Measurements from ENCODE around the gene NUBP2. TPM values are rescaled to one million over a fixed set of nuclear protein-coding genes. Genes with fewer than 3 reads are reported as not detected.

NUBP2 gene
- total and polyA plus RNA-seq, 8 donors: 20.4 to 58.8 (median 31.0) TPM

DNA sequence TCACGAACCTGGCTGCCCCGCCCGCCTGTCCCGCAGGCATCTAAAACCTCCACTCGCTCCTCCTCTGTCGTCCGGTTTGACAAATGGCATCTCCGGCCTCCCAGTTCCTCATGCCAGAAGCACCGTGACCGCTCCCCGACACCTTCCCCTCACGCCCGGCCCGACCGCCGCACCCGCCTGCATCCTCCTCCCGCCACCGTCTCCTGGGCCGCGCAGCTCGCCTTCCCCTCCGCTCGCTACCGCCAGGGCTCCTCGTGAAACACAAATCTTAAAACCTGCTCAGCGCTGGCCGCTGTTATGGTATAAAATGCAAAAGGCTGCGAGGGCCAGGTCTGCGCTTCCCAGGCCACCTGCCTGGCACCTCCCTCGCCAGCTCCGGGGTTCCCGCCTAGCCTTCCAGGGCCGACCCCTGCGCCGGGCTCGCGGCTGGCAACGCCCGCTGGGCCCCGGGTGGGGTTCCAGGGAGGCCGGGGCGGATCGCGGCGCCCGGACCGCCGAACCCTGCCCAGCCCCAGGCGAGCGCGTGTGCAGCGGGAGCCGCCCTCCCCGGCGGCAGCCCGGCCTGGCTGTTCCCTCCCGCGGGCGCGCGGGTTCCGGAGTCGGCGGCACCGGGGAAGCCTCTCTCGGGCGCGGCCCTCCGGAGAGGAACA is 877 bp upstream of the NUBP2 start:
- TF ChIP-seq, protein P1, sequence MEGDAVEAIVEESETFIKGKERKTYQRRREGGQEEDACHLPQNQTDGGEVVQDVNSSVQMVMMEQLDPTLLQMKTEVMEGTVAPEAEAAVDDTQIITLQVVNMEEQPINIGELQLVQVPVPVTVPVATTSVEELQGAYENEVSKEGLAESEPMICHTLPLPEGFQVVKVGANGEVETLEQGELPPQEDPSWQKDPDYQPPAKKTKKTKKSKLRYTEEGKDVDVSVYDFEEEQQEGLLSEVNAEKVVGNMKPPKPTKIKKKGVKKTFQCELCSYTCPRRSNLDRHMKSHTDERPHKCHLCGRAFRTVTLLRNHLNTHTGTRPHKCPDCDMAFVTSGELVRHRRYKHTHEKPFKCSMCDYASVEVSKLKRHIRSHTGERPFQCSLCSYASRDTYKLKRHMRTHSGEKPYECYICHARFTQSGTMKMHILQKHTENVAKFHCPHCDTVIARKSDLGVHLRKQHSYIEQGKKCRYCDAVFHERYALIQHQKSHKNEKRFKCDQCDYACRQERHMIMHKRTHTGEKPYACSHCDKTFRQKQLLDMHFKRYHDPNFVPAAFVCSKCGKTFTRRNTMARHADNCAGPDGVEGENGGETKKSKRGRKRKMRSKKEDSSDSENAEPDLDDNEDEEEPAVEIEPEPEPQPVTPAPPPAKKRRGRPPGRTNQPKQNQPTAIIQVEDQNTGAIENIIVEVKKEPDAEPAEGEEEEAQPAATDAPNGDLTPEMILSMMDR (IDR thresholded peaks at IDR 0.05): no peak
- DNase-seq (peak in 4 of 6 donors; percentile 41 to 85 (median 62)), ATAC-seq (peak in 2 of 4 donors; percentile 2 to 3), FAIRE-seq (no peak)
- H3K4me3 ChIP-seq: peak overlapping the region; percentile 64 to 97 (median 93)
- H3K27ac ChIP-seq: peak overlapping the region; percentile 85 to 96 (median 88)
- peaks cover 11 to 17% (median 16%) of the 10 kb centered on the region in 3 donors for H3K4me1 ChIP-seq
- H3K9me3 ChIP-seq: no peaks in the 10 kb centered on the region
- H3K27me3 ChIP-seq: no peaks in the 10 kb centered on the region
- intact Hi-C loops (cut with DNase I): no loop called here
- peaks cover 0 to 14% (median 10%) of the 10 kb centered on the region in 3 donors for H3K36me3 ChIP-seq
- 0 to 1% methylated on average over 47 to 70 of the region's 70 CpGs for WGBS, 2 donors

GRCh38 chr16:1784977-1785845 is 2.5 kb downstream of the NUBP2 start:
- WGBS, 2 donors: 83 to 87% methylated on average over 26 of the region's 26 CpGs
- intact Hi-C loops (cut with DNase I): no loop called here
- H3K27ac ChIP-seq: no peak overlapping the region
- DNase-seq: peak in 2 of 6 donors; percentile 16 to 26
- no peaks in the 10 kb centered on the region for H3K36me3 ChIP-seq
- TF ChIP-seq, protein P1 (IDR thresholded peaks at IDR 0.05): no peak
- no peak for ATAC-seq
- no peaks in the 10 kb centered on the region for H3K27me3 ChIP-seq
- peaks cover 11 to 16% (median 15%) of the 10 kb centered on the region in 3 donors for H3K4me1 ChIP-seq
- H3K4me3 ChIP-seq: no peak overlapping the region
- no peaks in the 10 kb centered on the region for H3K9me3 ChIP-seq
- no peak for FAIRE-seq

GRCh38 chr16:1785846-1786170 is 3.0 kb downstream of the NUBP2 start:
- no peaks in the 10 kb centered on the region for H3K36me3 ChIP-seq
- ATAC-seq: no peak
- no peaks in the 10 kb centered on the region for H3K9me3 ChIP-seq
- TF ChIP-seq, protein P1 (IDR thresholded peaks at IDR 0.05): no peak
- 87 to 91% methylated on average over 14 of the region's 14 CpGs for WGBS, 2 donors
- peaks cover 5 to 14% (median 9%) of the 10 kb centered on the region in 3 donors for H3K4me1 ChIP-seq
- DNase-seq: peak in 1 of 6 donors; percentile 67
- no peaks in the 10 kb centered on the region for H3K27me3 ChIP-seq
- no peak for FAIRE-seq
- no peak overlapping the region for H3K4me3 ChIP-seq
- intact Hi-C loops (cut with DNase I): no loop called here
- H3K27ac ChIP-seq: no peak overlapping the region

- Histone ChIP-seq H3K4me3 (no peak overlapping the region), H3K9me3 (no peaks in the 10 kb centered on the region), H3K27ac (no peak overlapping the region), H3K27me3 (no peaks in the 10 kb centered on the region), H3K36me3 (no peaks in the 10 kb centered on the region), H3K4me1 (peaks cover 0 to 8% (median 5%) of the 10 kb centered on the region in 3 donors)
- intact Hi-C loops (cut with DNase I): no loop called here
- ATAC-seq (no peak), DNase-seq (peak in 3 of 6 donors; percentile 55 to 81 (median 60)), FAIRE-seq (no peak)
- WGBS, 2 donors: 87 to 88% methylated on average over 44 to 51 of the region's 51 CpGs
- TF ChIP-seq, protein P1 (IDR thresholded peaks at IDR 0.05): no peak
Measured at GRCh38 chr16:1786242-1787055, 3.7 kb downstream of the NUBP2 start.

Data from pancreas (tissue), 10 donors.